PC-3 (cell line): ENCODE data around the gene LILRB2.

Experiments
- CTCF ChIP-seq: fragments of 300-600 bp; sonication (generic); conservative IDR thresholded peaks from 2 replicates; pipeline ENCODE4 v1.5.1; 2017; ENCODE audit warnings: antibody characterized with exemption, low read depth, mild to moderate bottlenecking, low read length
- EZH2 ChIP-seq: fragments of 300-600 bp; sonication (generic); IDR thresholded peaks from one replicate; pipeline ENCODE4 v1.6.1; 2017; ENCODE audit warnings: antibody characterized with exemption, mild to moderate bottlenecking, low read length; ENCODE audit not compliant: unreplicated experiment

- TF ChIP-seq CTCF (no peak), EZH2 (no peak)
Observed at GRCh38 chr19:54233941-54234340, 47.0 kb downstream of the LILRB2 start.
